ENCODE results near the gene QKI.

The QKI gene

DNA sequence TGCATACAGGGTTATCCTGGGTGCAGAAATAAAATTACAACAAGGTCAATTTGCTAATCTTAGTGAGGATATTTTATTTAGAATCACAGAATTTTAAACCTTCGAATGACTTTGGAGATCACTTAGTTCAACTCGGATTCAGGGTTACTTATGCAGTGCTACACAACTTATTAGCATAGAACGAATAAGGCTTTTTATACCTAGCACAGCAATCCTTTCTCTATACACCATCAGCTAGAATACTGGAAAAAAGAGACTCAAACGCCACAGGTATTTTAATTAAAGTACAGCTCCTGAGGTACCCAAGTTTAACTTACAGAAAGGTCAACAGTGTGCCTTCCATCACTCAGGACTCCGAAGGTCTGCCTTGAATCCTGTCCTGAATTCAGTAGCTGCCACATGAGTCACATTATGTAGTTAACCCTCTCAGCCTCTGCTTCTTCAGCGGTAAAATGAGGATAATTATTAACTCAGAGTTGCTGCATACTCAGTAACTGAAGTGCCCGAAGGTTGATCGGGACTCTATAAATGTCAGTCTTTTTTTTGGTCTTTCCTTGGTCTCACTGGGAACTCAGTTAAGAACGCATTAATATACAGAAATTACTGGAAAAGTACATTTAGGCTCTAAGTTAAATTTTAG lies 6.0 kb upstream of the QKI start:
- Histone ChIP-seq H3K9me3 (ENCODE audit: control insufficient read depth, insufficient read depth, low read depth, low read length) (no peaks in the 10 kb centered on the region), H3K4me3 (ENCODE audit: low read depth, low read length) (no peak overlapping the region), H3K4me1 (ENCODE audit: control insufficient read depth, insufficient read depth, low read length) (no peaks in the 10 kb centered on the region), H3K36me3 (ENCODE audit: control insufficient read depth in 2 of 2, insufficient read depth in 1 of 2, low read length in 2 of 2) (no peaks in the 10 kb centered on the region), H3K27ac (ENCODE audit: extremely low read depth, low read depth, low read length) (no peak overlapping the region)
- POLR2A ChIA-PET, result no interaction called here
- CTCF ChIA-PET, result no interaction called here
- TF ChIP-seq ZNF530 (tag by site-specific recombination; IDR thresholded peaks at IDR 0.05; ENCODE audit: low read depth) (no peak), HOXA7 (CRISPR knock-in tag; IDR thresholded peaks at IDR 0.05; ENCODE audit: borderline replicate concordance) (no peak), ZNF670 (tag by site-specific recombination; IDR thresholded peaks at IDR 0.05; ENCODE audit: low read depth) (no peak), WT1 (tag by site-specific recombination; IDR thresholded peaks at IDR 0.05) (no peak), ZNF473 (tag by site-specific recombination; IDR thresholded peaks at IDR 0.05) (no peak), ZNF23 (tag by site-specific recombination; IDR thresholded peaks at IDR 0.05; ENCODE audit: borderline replicate concordance) (no peak), ZNF701 (tag by site-specific recombination; IDR thresholded peaks at IDR 0.05) (no peak), ZNF776 (tag by site-specific recombination; IDR thresholded peaks at IDR 0.05; ENCODE audit: borderline replicate concordance) (no peak), ZNF621 (tag by site-specific recombination; IDR thresholded peaks at IDR 0.05) (no peak), KLF9 (tag by site-specific recombination; IDR thresholded peaks at IDR 0.05; ENCODE audit: low read depth) (no peak), ZNF792 (tag by site-specific recombination; IDR thresholded peaks at IDR 0.05) (no peak), HOXD13 (CRISPR knock-in tag; IDR thresholded peaks at IDR 0.05; ENCODE audit: borderline replicate concordance) (no peak), ZNF132 (tag by site-specific recombination; IDR thresholded peaks at IDR 0.05; ENCODE audit: borderline replicate concordance) (no peak), ZSCAN30 (tag by site-specific recombination; IDR thresholded peaks at IDR 0.05) (no peak), ZNF707 (tag by site-specific recombination; IDR thresholded peaks at IDR 0.05) (no peak), ZNF114 (tag by site-specific recombination; IDR thresholded peaks at IDR 0.05) (no peak), ZNF791 (tag by site-specific recombination; IDR thresholded peaks at IDR 0.05) (no peak)
- TF ChIP-seq, protein P1, sequence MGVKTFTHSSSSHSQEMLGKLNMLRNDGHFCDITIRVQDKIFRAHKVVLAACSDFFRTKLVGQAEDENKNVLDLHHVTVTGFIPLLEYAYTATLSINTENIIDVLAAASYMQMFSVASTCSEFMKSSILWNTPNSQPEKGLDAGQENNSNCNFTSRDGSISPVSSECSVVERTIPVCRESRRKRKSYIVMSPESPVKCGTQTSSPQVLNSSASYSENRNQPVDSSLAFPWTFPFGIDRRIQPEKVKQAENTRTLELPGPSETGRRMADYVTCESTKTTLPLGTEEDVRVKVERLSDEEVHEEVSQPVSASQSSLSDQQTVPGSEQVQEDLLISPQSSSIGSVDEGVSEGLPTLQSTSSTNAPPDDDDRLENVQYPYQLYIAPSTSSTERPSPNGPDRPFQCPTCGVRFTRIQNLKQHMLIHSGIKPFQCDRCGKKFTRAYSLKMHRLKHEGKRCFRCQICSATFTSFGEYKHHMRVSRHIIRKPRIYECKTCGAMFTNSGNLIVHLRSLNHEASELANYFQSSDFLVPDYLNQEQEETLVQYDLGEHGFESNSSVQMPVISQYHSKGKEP (tag by site-specific recombination; IDR thresholded peaks at IDR 0.05), result no peak

DNA sequence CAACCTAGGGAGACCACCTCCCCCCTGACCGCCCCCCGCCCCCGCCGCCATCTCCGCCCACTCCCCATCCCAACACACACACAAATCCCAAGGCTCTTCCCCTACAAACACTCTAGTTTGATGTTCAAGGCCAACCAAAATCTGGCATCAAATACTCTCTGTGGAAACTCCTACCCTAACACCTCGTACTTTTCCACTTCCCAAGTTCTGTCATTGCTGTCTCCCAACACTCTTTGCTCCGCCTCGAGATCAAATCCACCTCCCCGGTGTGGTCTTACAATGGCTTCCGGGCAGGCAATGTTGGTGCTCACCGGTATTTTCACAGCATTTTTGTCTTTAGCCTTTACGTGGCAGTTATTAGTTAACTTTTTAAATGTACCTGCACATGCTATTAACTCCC lies 4.8 kb upstream of the QKI start:
- Histone ChIP-seq H3K4me1 (ENCODE audit: control insufficient read depth, insufficient read depth, low read length) (no peaks in the 10 kb centered on the region), H3K27ac (ENCODE audit: extremely low read depth, low read depth, low read length) (no peak overlapping the region), H3K9me3 (ENCODE audit: control insufficient read depth, insufficient read depth, low read depth, low read length) (no peaks in the 10 kb centered on the region), H3K4me3 (ENCODE audit: low read depth, low read length) (no peak overlapping the region), H3K36me3 (ENCODE audit: control insufficient read depth in 2 of 2, insufficient read depth in 1 of 2, low read length in 2 of 2) (no peaks in the 10 kb centered on the region)
- no peak for TF ChIP-seq ZNF843 (tag by site-specific recombination; IDR thresholded peaks at IDR 0.05)
- ChIA-PET POLR2A (no interaction called here), CTCF (no interaction called here)

DNA sequence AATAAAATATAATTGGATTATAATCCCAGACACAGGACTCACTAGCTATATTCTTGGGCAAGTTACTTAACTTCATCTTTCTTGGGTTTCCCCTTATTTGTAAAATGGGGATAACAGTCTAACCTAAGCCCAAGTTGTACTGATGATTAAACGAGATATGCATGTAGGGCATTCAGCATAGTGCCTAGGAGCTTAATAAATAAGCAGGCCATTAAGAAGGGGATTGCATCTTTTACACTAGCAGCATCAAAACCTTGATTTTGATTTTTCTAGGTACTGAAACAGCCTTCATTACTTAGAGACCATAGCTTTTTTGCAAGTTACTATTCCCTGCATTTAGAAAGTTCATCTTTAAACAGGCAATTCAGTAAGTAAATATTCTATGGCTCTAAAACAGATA lies 2.2 kb upstream of the QKI start:
- H3K27ac ChIP-seq (ENCODE audit: extremely low read depth, low read depth, low read length), result no peak overlapping the region
- no peaks in the 10 kb centered on the region for H3K4me1 ChIP-seq (ENCODE audit: control insufficient read depth, insufficient read depth, low read length)
- TF ChIP-seq ZNF501 (tag by site-specific recombination; IDR thresholded peaks at IDR 0.05) (no peak), ZNF24 (tag by site-specific recombination; IDR thresholded peaks at IDR 0.05) (no peak), ZNF335 (tag by site-specific recombination; conservative IDR thresholded peaks at IDR 0.05) (no peak), YY2 (tag by site-specific recombination; IDR thresholded peaks at IDR 0.05) (no peak), KLF7 (tag by site-specific recombination; IDR thresholded peaks at IDR 0.05; ENCODE audit: borderline replicate concordance) (no peak), SALL2 (tag by site-specific recombination; IDR thresholded peaks at IDR 0.05; ENCODE audit: borderline replicate concordance) (no peak)
- H3K36me3 ChIP-seq (ENCODE audit: control insufficient read depth in 2 of 2, insufficient read depth in 1 of 2, low read length in 2 of 2), result no peaks in the 10 kb centered on the region
- ChIA-PET POLR2A (interaction anchor here (1.0 kb wide), 1 partner anchor 334 kb away, joined by 4 read pairs; no protein-coding TSS in a partner anchor), CTCF (interaction anchor here (0.9 kb wide), 2 partner anchors 12 to 142 kb away, joined by 3 read pairs; no protein-coding TSS in a partner anchor)
- H3K4me3 ChIP-seq (ENCODE audit: low read depth, low read length), result no peak overlapping the region
- no peaks in the 10 kb centered on the region for H3K9me3 ChIP-seq (ENCODE audit: control insufficient read depth, insufficient read depth, low read depth, low read length)

All from HEK293 (cell line).